Measurements from ENCODE around the gene C2orf81.

- TF ChIP-seq CTCF (IDR thresholded peaks at IDR 0.05; ENCODE audit: low read depth, low read length) (no peak), EZH2phosphoT487 (IDR thresholded peaks at IDR 0.05; ENCODE audit: low read depth) (no peak)
Observed at GRCh38 chr2:74391209-74391579, 30.2 kb downstream of the C2orf81 start.

Data from OCI-LY3 (cell line).